OCI-LY7 (cell line): ENCODE measurements around the gene ZNF688. TPM values are rescaled to one million over a fixed set of nuclear protein-coding genes. Genes with fewer than 3 reads are reported as not detected.

Source experiments
- BruUV-seq: library from RNA; stranded (reverse); fragments of 400-500 nt; replicated peaks from 2 replicates; lab custom pipeline; 2021; lab: Mats Ljungman, UMichigan
- CTCF ChIA-PET: fragments of 300-600 bp; sonication (Branson Sonifier 250); formaldehyde crosslinking; loops from one replicate; lab custom pipeline; 2022; ENCODE audit warnings: antibody characterized with exemption; ENCODE audit not compliant: unreplicated experiment; lab: Charles Lee
- POLR2A ChIA-PET: fragments of 300-600 bp; sonication (Branson Sonifier 250); formaldehyde crosslinking; loops from one replicate; lab custom pipeline; 2022; ENCODE audit warnings: antibody characterized with exemption; lab: Charles Lee
- DNase-seq: peaks from one replicate; pipeline ENCODE4 v3.0.0-alpha.2; 2015; ENCODE audit warnings: low spot score
- H2AFZ ChIP-seq: fragments of 200-600 bp; sonication (generic), shearing (Covaris generic); 2 replicates; pipeline ENCODE4 v1.6.1; 2014; ENCODE audit warnings: mild to moderate bottlenecking, antibody characterized with exemption, low read length, moderate library complexity
- H3K27ac ChIP-seq: fragments of 200-600 bp; sonication (generic); 2 replicates; pipeline ENCODE4 v1.5.1; 2014; ENCODE audit warnings: mixed run types, low read depth, mild to moderate bottlenecking, moderate library complexity, low read length, inconsistent platforms; ENCODE audit not compliant: poor library complexity, severe bottlenecking
- H3K36me3 ChIP-seq: fragments of 200-600 bp; sonication (generic); 2 replicates; pipeline ENCODE4 v1.6.1; 2014; ENCODE audit warnings: mild to moderate bottlenecking, antibody characterized with exemption, low read length, moderate library complexity, mixed read lengths; ENCODE audit not compliant: insufficient read depth
- H3K4me1 ChIP-seq: fragments of 200-600 bp; sonication (generic); 2 replicates; pipeline ENCODE4 v1.5.1; 2014; ENCODE audit warnings: mild to moderate bottlenecking, low read length; ENCODE audit not compliant: insufficient read depth, poor library complexity, severe bottlenecking
- H3K4me2 ChIP-seq: fragments of 200-600 bp; sonication (generic); 2 replicates; pipeline ENCODE4 v1.6.1; 2014; ENCODE audit warnings: mild to moderate bottlenecking, low read length
- H3K4me3 ChIP-seq: fragments of 200-600 bp; sonication (generic); 2 replicates; pipeline ENCODE4 v1.5.1; 2014; ENCODE audit warnings: mild to moderate bottlenecking, low read depth, low read length; ENCODE audit not compliant: poor library complexity, severe bottlenecking
- H3K79me2 ChIP-seq: fragments of 200-600 bp; sonication (generic); 2 replicates; pipeline ENCODE4 v1.6.1; 2016; ENCODE audit warnings: low read depth, mild to moderate bottlenecking, low read length, moderate library complexity, mixed read lengths; ENCODE audit not compliant: insufficient read depth
- H3K9me2 ChIP-seq: fragments of 200-600 bp; sonication (generic); 2 replicates; pipeline ENCODE4 v1.6.1; 2016; ENCODE audit warnings: mild to moderate bottlenecking, low read length, mixed read lengths; ENCODE audit not compliant: insufficient read depth
- H3K9me3 ChIP-seq: fragments of 200-600 bp; sonication (generic); 2 replicates; pipeline ENCODE4 v1.6.1; 2014; ENCODE audit warnings: mild to moderate bottlenecking, mixed run types, low read length, mixed read lengths
- H4K20me1 ChIP-seq: fragments of 200-600 bp; sonication (generic); 2 replicates; pipeline ENCODE4 v1.6.1; 2014; ENCODE audit warnings: mild to moderate bottlenecking, antibody characterized with exemption, low read length, moderate library complexity, mixed read lengths; ENCODE audit not compliant: insufficient read depth
- EZH2phosphoT487 ChIP-seq: fragments of 200-600 bp; sonication (generic); IDR thresholded peaks from 2 replicates; pipeline ENCODE4 v1.6.1; 2018; ENCODE audit warnings: low read depth, borderline replicate concordance, mild to moderate bottlenecking, mixed run types, antibody characterized with exemption, low read length, moderate library complexity, mixed read lengths
- intact Hi-C: fragments of 100-400 bp; cut with micrococcal nuclease; formaldehyde crosslinking; loops from one replicate; pipeline ENCODE4 v1.10.0; 2022; ENCODE audit not compliant: unreplicated experiment
- total RNA-seq, 2 experiments: library from RNA; depleted of rRNA in 1 of 2; stranded (reverse); fragments of >200 nt in 1 of 2; shearing (Covaris generic) in 1 of 2; gene quantifications; 2 replicates each; pipeline ENCODE4 v1.2.3, GENCODE V29; 2014 to 2022
- TF ChIP-seq, protein P1 (sequence below): fragments of 200-600 bp; sonication (generic); conservative IDR thresholded peaks from 2 replicates; pipeline ENCODE4 v1.5.1; 2014; ENCODE audit warnings: mild to moderate bottlenecking, antibody characterized with exemption, low read length, moderate library complexity, mixed read lengths

Gene ZNF688
- total RNA-seq, 2 experiments from 2014 or later, result 15.3 to 17.5 TPM

DNA sequence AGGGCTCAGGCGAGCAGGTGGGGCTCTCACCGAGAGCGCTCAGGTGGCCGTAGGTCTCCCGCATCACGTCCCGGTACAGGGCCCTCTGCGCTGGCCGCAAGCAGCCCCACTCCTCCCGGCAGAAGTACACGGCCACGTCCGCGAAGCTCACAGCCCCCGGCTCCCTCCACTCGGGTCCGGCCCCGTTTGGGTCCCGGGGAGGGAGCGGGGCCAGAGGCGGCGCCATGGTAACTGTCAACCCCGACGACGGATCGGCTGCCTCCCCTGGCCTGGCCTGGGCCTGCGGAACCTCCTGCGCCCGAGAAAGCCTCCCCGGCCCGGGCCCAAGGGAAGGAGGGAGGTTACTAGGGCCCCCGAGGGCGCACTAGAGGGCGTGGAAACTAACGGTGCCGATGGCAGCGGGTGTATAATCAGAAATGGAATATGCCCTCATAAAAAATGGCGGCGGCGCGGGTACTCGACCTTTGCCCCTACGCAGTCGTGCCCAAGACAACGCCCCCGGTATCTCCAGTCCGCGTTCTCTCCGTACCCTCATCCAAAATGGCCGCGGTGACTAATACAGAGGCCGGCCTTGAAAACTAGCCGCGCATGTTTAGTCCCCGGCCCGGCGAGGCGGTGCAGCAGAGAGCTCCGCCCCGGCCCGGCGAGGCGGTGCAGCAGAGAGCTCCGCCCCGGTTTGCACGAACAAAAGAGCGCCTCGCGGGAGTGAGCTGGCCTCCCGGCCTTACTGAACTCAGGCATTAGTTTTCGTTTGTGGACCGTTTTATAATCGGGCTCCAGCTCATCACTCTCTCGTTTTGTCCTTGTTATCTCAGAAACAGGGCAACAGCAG lies 13.3 kb downstream of the ZNF688 start, which contains the start of gene ZNF764:
Gene ZNF764, minus strand, starts transcription at position 418 of the 832 bp plus-strand sequence. Its CDS starts 192 bp downstream, at position 226.
- DNase-seq, result peak; percentile 98
- Histone ChIP-seq H3K9me3 (no peaks in the 10 kb centered on the region), H3K4me2 (peak within 1 kb of the TSS; percentile 92), H3K79me2 (peaks cover 15% of the 10 kb centered on the region; the same call in 1 of the 2 replicates), H4K20me1 (no peaks in the 10 kb centered on the region), H2AFZ (peak within 1 kb of the TSS; percentile 81), H3K4me3 (peak within 1 kb of the TSS; percentile 77), H3K9me2 (no peaks in the 10 kb centered on the region), H3K4me1 (peaks cover 11% of the 10 kb centered on the region), H3K36me3 (peaks cover 21% of the 10 kb centered on the region), H3K27ac (peak within 1 kb of the TSS; percentile 77)
- intact Hi-C loops, result loop anchor here (1.0 kb wide), 2 partner anchors 14 to 23 kb away; no protein-coding TSS in a partner anchor
- TSS peak; percentile 60 for BruUV-seq
- ChIA-PET CTCF (interaction anchor here (0.6 to 1.1 kb wide), 8 partner anchors 14 to 175 kb away, joined by 3 to 6 read pairs (median 4); partner anchors contain the start of genes SEPTIN1 and ZNF747), POLR2A (interaction anchor here (0.5 to 2.9 kb wide), 15 partner anchors 10 to 542 kb away, joined by 3 to 54 read pairs (median 4); partner anchors contain the start of genes ZNF688 and ZNF747)
- TF ChIP-seq, protein P1, sequence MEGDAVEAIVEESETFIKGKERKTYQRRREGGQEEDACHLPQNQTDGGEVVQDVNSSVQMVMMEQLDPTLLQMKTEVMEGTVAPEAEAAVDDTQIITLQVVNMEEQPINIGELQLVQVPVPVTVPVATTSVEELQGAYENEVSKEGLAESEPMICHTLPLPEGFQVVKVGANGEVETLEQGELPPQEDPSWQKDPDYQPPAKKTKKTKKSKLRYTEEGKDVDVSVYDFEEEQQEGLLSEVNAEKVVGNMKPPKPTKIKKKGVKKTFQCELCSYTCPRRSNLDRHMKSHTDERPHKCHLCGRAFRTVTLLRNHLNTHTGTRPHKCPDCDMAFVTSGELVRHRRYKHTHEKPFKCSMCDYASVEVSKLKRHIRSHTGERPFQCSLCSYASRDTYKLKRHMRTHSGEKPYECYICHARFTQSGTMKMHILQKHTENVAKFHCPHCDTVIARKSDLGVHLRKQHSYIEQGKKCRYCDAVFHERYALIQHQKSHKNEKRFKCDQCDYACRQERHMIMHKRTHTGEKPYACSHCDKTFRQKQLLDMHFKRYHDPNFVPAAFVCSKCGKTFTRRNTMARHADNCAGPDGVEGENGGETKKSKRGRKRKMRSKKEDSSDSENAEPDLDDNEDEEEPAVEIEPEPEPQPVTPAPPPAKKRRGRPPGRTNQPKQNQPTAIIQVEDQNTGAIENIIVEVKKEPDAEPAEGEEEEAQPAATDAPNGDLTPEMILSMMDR, result peak; percentile 50
- TF ChIP-seq EZH2phosphoT487, result no peak

- no TSS peak for BruUV-seq
- Histone ChIP-seq H2AFZ (peak overlapping the region; percentile 81), H3K4me2 (peak overlapping the region; percentile 92), H3K4me1 (peaks cover 11% of the 10 kb centered on the region), H3K9me3 (no peaks in the 10 kb centered on the region), H4K20me1 (no peaks in the 10 kb centered on the region), H3K4me3 (peak overlapping the region; percentile 77), H3K79me2 (peaks cover 15% of the 10 kb centered on the region; the same call in 1 of the 2 replicates), H3K36me3 (peaks cover 26% of the 10 kb centered on the region), H3K9me2 (no peaks in the 10 kb centered on the region), H3K27ac (peak overlapping the region; percentile 77)
- POLR2A ChIA-PET, result interaction anchor here (0.6 to 2.9 kb wide), 13 partner anchors 8 to 706 kb away, joined by 3 to 54 read pairs (median 4); partner anchors contain the start of genes DCTPP1, ZNF688 and ZNF747
- CTCF ChIA-PET, result interaction anchor here (0.6 to 1.1 kb wide), 2 partner anchors 22 to 48 kb away, joined by 3 to 6 read pairs; partner anchors contain the start of gene ZNF747
- TF ChIP-seq EZH2phosphoT487, result no peak
- TF ChIP-seq, protein P1, result no peak
- DNase-seq, result no peak
- intact Hi-C loops, result no loop called here
These were observed 13.9 kb downstream of the ZNF688 start for GRCh38 chr16:30557707-30557956.
